ENCODE data around the gene TUBE1. TPM values are rescaled to one million over a fixed set of nuclear protein-coding genes. Genes with fewer than 3 reads are reported as not detected.
"Not testable (repeated sequence)": the region's sequence is repeated elsewhere in the genome, so short reads cannot be mapped to it uniquely, and the experiment has no call there.

TUBE1 gene
- total RNA-seq, 1 donor from 2014 or later, result 49.0 TPM

- peaks cover 5% of the 10 kb centered on the region for H3F3A ChIP-seq (ENCODE audit: low read depth)
- peaks cover 11% of the 10 kb centered on the region for H3K4me1 Mint-ChIP-seq
- H3K4me3 ChIP-seq, result no peak overlapping the region
- peaks cover 10% of the 10 kb centered on the region for H3K36me3 Mint-ChIP-seq
- no peaks in the 10 kb centered on the region for H3K9me3 ChIP-seq (ENCODE audit: low read depth)
- no peaks in the 10 kb centered on the region for H4K20me1 ChIP-seq (ENCODE audit: low read depth)
- no peak for DNase-seq (ENCODE audit: low spot score)
- H2AFZ ChIP-seq (replicated peaks), result no peak overlapping the region
- H3K4me1 ChIP-seq, result peaks cover 10% of the 10 kb centered on the region
- TF ChIP-seq EZH2phosphoT487 (IDR thresholded peaks at IDR 0.05), result no peak
- TF ChIP-seq, protein P1, sequence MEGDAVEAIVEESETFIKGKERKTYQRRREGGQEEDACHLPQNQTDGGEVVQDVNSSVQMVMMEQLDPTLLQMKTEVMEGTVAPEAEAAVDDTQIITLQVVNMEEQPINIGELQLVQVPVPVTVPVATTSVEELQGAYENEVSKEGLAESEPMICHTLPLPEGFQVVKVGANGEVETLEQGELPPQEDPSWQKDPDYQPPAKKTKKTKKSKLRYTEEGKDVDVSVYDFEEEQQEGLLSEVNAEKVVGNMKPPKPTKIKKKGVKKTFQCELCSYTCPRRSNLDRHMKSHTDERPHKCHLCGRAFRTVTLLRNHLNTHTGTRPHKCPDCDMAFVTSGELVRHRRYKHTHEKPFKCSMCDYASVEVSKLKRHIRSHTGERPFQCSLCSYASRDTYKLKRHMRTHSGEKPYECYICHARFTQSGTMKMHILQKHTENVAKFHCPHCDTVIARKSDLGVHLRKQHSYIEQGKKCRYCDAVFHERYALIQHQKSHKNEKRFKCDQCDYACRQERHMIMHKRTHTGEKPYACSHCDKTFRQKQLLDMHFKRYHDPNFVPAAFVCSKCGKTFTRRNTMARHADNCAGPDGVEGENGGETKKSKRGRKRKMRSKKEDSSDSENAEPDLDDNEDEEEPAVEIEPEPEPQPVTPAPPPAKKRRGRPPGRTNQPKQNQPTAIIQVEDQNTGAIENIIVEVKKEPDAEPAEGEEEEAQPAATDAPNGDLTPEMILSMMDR (IDR thresholded peaks at IDR 0.05), result no peak
- TF ChIP-seq EZH2 (IDR thresholded peaks at IDR 0.05), result no peak
- peaks cover 7% of the 10 kb centered on the region for H3K9me3 Mint-ChIP-seq
- no peaks in the 10 kb centered on the region for H3K79me2 ChIP-seq (ENCODE audit: low read depth)
- H3K4me2 ChIP-seq, result no peak overlapping the region
- H3K9ac ChIP-seq, result no peak overlapping the region
- H3K27me3 ChIP-seq, result no peaks in the 10 kb centered on the region
- no peak overlapping the region for H3K27ac ChIP-seq
- no peak overlapping the region for H3K27ac Mint-ChIP-seq
- no peak overlapping the region for H3K4me3 Mint-ChIP-seq
- H3K36me3 ChIP-seq, result no peaks in the 10 kb centered on the region
- H3K27me3 Mint-ChIP-seq (ENCODE audit: insufficient read depth, low read depth), result no peaks in the 10 kb centered on the region
Measured at GRCh38 chr6:112106562-112106961, 19.3 kb upstream of the TUBE1 start.

DNA sequence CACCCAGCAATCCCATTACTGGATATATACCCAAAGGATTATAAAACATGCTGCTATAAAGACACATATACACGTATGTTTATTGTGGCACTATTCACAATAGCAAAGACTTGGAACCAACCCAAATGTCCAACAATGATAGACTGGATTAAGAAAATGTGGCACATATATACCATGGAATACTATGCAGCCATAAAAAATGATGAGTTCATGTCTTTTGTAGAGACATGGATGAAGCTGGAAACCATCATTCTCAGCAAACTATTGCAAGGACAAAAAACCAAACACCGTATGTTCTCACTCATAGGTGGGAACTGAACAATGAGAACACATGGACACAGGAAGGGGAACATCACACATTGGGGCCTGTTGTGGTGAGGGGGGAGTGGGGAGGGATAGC is 18.7 kb upstream of the TUBE1 start:
- H3F3A ChIP-seq (ENCODE audit: low read depth); H3K27ac ChIP-seq; H3K4me3 ChIP-seq; H3K79me2 ChIP-seq (ENCODE audit: low read depth); H3K9me3 Mint-ChIP-seq; H3K4me3 Mint-ChIP-seq; H3K27me3 ChIP-seq; H3K4me1 ChIP-seq; H3K27ac Mint-ChIP-seq; H3K9ac ChIP-seq; H3K4me2 ChIP-seq; H3K27me3 Mint-ChIP-seq (ENCODE audit: insufficient read depth, low read depth); H3K9me3 ChIP-seq (ENCODE audit: low read depth); DNase-seq (ENCODE audit: low spot score); H4K20me1 ChIP-seq (ENCODE audit: low read depth); H2AFZ ChIP-seq (replicated peaks); H3K36me3 ChIP-seq: not testable (repeated sequence)
- H3K4me1 Mint-ChIP-seq, result peaks cover 10% of the 10 kb centered on the region
- H3K36me3 Mint-ChIP-seq, result peaks cover 11% of the 10 kb centered on the region

DNA sequence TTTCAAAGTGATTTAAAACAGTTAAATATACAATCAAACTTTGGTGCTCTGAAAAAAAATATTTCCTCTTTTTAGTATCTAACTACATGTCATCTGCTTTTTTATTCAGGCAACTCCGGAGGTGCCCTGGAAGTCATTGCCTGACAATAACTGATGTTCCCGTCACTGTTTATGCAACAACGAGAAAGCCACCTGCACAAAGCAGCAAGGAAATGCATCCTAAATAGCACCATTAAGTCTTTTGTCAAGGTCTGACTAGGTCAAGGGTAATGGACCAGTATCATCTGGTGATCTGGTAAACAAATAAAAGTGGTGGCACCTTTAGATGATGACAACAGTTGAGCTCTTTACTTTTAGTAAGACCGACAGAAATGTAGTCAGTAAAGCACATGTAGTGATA is 13.3 kb upstream of the TUBE1 start:
- Mint-ChIP-seq H3K4me3 (no peak overlapping the region), H3K36me3 (peaks cover 23% of the 10 kb centered on the region), H3K4me1 (no peaks in the 10 kb centered on the region), H3K27ac (no peak overlapping the region), H3K9me3 (peaks cover 7% of the 10 kb centered on the region), H3K27me3 (ENCODE audit: insufficient read depth, low read depth) (no peaks in the 10 kb centered on the region)
- H4K20me1 ChIP-seq (ENCODE audit: low read depth), result no peaks in the 10 kb centered on the region
- no peak overlapping the region for H3K27ac ChIP-seq
- H3K4me3 ChIP-seq, result no peak overlapping the region
- no peak overlapping the region for H3K9ac ChIP-seq
- H3F3A ChIP-seq (ENCODE audit: low read depth), result no peaks in the 10 kb centered on the region
- no peak for DNase-seq (ENCODE audit: low spot score)
- TF ChIP-seq, protein P1 (IDR thresholded peaks at IDR 0.05), result no peak
- TF ChIP-seq EZH2 (IDR thresholded peaks at IDR 0.05), result no peak
- TF ChIP-seq EZH2phosphoT487 (IDR thresholded peaks at IDR 0.05), result no peak
- no peaks in the 10 kb centered on the region for H3K27me3 ChIP-seq
- no peak overlapping the region for H2AFZ ChIP-seq (replicated peaks)
- H3K36me3 ChIP-seq, result no peaks in the 10 kb centered on the region
- H3K79me2 ChIP-seq (ENCODE audit: low read depth), result no peaks in the 10 kb centered on the region
- H3K9me3 ChIP-seq (ENCODE audit: low read depth), result no peaks in the 10 kb centered on the region
- no peaks in the 10 kb centered on the region for H3K4me1 ChIP-seq
- H3K4me2 ChIP-seq, result no peak overlapping the region

DNA sequence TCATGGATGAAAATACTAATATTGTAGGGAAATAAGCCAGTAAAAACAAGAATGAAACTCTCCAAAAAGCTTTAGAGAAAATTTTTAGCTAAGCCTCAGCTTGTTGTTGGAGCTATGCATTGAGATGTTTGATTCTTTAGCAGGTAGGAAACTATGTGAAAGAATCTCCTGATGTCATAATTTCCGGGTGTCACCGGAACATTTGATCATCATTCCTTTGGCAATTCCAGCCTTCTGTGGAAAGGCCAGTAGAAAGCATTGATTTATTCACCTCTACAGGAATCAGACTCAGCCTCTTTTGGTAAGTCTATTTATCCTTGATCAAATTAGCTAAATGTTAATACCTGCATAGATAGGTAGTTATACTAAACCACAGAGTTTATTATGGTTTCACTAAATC is 9.6 kb upstream of the TUBE1 start:
- no peaks in the 10 kb centered on the region for H3K4me1 ChIP-seq
- no peaks in the 10 kb centered on the region for H3K27me3 ChIP-seq
- H3K4me3 Mint-ChIP-seq, result no peak overlapping the region
- no peak overlapping the region for H3K4me2 ChIP-seq
- H3K27ac Mint-ChIP-seq, result no peak overlapping the region
- H4K20me1 ChIP-seq (ENCODE audit: low read depth), result no peaks in the 10 kb centered on the region
- no peak overlapping the region for H3K4me3 ChIP-seq
- no peak overlapping the region for H3K27ac ChIP-seq
- H3K9ac ChIP-seq, result no peak overlapping the region
- peaks cover 16% of the 10 kb centered on the region for H3K36me3 Mint-ChIP-seq
- H3K9me3 Mint-ChIP-seq, result no peaks in the 10 kb centered on the region
- H2AFZ ChIP-seq (replicated peaks), result no peak overlapping the region
- H3K79me2 ChIP-seq (ENCODE audit: low read depth), result no peaks in the 10 kb centered on the region
- H3K36me3 ChIP-seq, result no peaks in the 10 kb centered on the region
- DNase-seq (ENCODE audit: low spot score), result no peak
- TF ChIP-seq EZH2 (IDR thresholded peaks at IDR 0.05) (no peak), EZH2phosphoT487 (IDR thresholded peaks at IDR 0.05) (no peak)
- TF ChIP-seq, protein P1 (IDR thresholded peaks at IDR 0.05), result no peak
- no peaks in the 10 kb centered on the region for H3K27me3 Mint-ChIP-seq (ENCODE audit: insufficient read depth, low read depth)
- H3F3A ChIP-seq (ENCODE audit: low read depth), result no peaks in the 10 kb centered on the region
- H3K4me1 Mint-ChIP-seq, result no peaks in the 10 kb centered on the region
- no peaks in the 10 kb centered on the region for H3K9me3 ChIP-seq (ENCODE audit: low read depth)
